GM21786 (cell line): ENCODE measurements around the gene ST3GAL6.

Experiments
- ATAC-seq: cut with Tn5 transposase; IDR thresholded peaks from one replicate; pipeline ENCODE4 v1.9.1; 2021; ENCODE audit not compliant: unreplicated experiment

The ST3GAL6 gene

DNA sequence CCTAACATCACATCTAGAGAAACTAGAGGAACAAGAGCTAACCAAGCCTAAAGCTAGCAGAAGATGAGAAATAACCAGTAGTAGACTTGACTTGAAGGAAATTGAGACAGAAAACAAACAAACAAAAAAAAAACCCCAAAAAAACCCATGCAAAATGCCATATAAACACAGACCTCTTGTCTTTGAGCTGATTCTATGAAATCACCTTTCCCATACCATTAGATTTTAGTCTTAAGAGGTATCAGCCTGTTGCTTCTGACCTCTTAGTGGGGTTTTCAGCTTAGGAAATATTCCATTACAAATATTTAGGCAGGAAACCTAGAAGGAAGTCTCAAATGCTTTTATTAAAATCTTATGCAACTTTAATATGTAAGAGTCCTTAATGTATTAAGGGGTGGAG is 23.9 kb upstream of the ST3GAL6 start:
- no peak for ATAC-seq

DNA sequence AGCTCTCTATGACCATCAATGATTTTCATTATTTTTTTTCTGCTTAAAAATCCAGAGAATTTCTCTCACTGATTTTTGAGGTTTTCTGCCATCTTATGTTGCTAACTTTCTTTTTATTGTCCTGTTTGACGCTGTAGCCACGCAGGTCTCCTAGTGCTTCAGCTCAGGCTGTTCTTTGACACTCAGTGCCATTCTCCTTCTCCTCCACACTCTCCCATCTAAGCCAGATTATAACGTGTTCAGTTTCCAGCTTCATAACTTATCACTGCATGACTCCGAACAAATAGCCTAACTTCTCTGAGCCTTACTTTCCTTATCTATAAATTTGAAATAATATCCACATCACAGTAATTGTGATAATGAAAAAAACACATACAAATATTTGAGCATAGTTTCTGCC is 22.8 kb upstream of the ST3GAL6 start:
- no peak for ATAC-seq

DNA sequence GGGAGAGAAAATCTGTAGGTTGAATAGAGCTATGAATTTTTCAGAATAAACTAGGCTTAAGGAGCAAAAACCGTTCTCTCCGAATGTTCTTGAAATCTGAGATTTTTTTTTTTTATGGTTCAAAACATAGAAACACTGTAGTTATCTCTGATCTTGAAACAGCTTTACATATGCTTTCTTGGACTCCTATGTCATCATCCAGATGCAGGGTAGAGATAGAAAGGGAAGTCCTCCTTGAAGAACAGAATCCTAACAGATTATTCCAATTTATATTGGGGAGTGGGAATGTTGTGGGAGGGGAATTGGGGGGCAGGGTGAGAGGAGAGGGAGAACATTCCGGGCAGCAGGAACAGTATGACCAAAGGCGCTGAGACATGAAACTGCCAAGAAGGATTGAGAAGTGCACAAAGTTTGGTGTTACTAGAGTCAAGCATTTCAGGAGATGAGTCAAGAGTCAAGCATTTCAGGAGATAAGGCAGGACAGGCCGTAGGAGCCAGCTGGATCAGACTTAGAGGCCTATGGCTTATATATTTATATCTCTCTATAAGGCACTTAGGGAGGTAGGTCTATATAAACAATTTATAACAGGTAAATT is 21.9 kb upstream of the ST3GAL6 start:
- no peak for ATAC-seq

DNA sequence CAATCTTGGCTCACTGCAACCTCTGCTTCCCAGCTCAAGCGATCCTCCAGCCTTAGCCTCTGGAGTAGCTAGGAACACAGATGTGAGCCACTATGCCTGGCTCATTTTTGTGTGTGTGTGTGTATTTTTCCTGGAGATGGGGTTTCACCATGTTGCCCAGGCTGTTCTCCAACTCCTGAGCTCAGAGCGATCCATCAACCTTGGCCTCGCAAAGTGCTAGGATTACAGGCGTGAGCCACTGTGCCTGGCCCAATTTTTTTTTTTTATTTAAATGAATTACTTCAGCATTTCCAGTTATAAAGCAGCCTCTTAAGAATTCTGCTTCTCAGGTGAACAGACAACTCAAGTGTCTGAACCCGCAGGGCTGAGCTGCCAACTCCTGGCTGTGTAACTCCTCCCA is 20.1 kb upstream of the ST3GAL6 start:
- ATAC-seq: no peak

DNA sequence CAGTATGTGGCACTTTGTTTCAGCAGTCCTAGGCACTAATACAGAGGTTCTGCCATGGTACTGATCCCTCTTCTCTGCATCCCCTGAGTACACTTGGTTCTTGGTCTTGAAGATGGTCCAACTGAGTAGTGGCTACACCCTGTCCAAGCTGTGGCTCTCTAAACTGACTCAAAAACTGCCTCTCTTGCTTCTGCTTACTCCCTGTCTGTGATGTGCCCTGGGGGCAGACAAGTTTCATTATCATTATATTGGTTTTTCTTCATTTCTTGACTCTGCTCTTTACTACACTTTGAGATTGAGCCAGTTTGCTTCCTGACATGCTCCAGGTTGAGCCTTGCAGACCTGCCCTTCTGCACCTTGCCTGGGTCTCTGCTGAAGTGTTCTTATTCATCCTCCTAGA is 18.9 kb upstream of the ST3GAL6 start:
- ATAC-seq: peak; percentile 57

DNA sequence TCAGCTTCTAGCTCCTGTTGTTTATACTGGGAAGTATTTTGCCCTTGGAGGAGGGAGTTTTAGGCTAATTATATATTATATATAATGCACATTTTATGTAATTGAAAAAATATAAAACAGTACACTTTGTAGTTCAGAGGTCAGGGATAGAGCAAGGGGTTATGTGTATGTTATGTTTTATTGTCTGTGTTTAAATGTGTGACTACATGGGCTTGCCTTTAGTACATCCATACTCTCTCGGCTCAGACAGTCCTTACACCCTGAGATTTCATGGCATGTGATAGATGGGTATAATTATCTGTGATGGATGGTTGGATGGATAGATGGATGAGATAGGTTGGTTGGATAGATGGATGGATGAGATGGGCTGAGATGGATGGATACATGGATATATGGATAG is 17.4 kb upstream of the ST3GAL6 start:
- ATAC-seq: no peak

DNA sequence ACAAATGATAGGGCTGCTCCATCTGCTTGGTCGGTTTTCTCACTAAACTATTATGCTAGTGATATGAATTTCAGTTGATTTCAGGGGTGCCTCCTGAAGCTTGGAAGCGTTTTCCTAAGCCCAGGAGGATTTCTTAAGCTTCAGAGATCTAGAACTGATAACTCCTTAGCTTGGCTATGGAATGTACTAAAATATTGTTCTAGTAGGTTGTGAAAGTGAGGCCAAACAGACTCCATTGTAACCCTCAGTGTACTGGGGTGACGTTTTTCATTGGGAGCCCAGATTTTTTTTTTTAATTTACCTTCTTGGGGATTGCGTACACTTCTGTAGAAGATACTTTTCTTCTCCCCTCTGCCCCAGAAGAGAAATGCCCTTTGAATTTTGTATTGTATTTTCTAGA is 17.0 kb upstream of the ST3GAL6 start:
- ATAC-seq: no peak

DNA sequence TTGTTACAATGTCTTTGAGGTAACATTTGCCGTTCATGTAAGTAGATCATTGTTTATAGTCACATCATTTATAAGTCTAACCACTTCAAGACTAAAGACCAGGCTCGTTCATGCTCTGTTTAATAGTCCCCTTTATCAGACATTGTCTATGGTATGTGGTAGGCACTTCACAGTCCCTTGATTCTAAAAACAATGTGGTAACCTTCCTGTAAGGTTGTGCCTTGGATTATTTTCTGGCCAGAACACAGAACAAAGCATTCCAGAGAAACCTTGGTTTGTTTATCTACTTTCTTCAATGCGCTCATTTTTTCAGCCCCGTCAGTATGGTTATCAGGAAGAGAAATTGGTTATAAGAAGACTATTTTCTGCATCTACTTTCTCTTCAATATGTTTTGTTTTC is 16.3 kb upstream of the ST3GAL6 start:
- ATAC-seq: no peak

DNA sequence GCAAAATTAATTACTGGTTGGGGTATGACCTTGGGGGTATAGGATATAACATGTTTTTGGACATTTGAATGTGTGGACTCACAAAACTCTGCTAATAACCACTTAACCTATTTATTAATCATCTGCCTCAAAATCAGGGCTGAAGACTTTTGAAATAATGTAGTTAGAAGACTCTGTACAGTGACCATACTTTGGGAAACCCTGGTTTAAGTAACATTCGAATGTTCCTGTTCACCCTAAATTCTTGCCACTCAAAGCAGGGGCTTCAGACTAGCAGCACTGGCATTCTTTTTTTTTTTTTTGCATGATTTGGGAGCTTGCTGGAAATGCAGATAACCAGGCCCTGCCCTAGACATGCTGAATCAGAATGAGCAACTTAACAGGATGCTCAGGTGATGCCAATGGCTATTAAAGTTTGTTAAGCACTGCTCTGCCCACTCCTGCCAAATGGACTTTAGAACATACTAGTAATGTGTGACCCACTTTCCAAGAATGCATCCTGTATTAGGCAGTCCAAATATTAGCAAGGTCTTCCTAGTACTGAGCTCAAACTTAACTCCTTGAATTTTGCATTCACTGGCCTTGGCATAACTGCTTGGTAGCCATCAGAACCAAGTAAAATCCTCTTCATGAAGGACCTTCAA is 12.7 kb upstream of the ST3GAL6 start:
- ATAC-seq: no peak

DNA sequence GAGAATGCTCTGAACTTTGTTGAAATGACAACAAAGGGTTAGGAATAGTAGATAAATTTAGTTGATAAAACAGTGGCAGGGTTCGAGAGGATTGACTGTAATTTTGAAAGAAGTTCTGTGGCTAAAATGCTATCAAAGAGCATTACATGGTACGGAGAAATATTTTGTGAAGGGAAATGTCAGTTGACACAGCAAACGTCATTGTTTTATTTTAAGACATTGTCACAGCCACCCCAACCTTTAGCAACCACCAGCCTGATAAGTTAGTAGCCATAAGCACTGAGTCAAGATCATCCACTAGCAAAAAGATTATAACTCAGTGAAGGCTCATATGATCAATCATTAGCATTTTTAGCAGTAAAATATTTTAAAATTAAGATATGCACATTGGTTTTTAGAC is 8.7 kb upstream of the ST3GAL6 start:
- no peak for ATAC-seq

DNA sequence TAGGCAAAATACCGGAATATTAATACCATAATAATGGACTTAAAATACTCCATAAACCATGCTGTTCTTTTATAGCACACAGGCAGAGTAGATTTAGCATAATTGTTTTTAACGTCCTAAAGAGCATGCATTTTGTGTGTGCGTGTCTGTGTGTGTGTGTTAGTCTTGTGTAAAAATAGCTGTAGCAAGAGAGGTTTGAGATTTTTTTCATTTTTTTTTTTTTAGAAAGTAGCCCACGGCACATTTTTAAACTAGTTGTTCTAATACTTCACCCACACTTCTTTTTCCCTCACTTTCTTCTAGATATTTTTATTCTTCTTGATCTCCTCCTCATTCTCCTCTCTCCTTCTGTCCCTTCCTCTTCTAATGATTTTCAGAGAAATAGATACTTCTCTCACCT is 7.5 kb upstream of the ST3GAL6 start:
- ATAC-seq: no peak

DNA sequence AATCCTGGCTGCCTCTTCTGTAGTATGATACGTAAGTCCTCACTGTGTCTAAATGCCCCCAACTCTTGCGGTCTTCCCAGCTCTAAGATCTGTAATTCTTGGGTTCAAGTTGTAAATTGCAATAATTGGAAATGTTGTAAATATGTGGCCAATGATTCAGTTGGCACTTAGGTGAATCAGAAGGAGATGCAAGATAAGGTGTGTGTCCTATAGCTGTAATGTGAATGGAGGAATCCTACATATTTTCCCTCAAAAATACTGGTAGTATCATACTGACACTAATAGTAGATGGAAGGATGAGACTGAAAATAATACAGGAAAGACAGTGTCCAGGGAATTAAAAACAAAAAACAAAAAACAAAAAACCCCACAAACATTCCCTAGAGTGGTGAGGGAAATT is 3.5 kb upstream of the ST3GAL6 start:
- ATAC-seq: no peak

DNA sequence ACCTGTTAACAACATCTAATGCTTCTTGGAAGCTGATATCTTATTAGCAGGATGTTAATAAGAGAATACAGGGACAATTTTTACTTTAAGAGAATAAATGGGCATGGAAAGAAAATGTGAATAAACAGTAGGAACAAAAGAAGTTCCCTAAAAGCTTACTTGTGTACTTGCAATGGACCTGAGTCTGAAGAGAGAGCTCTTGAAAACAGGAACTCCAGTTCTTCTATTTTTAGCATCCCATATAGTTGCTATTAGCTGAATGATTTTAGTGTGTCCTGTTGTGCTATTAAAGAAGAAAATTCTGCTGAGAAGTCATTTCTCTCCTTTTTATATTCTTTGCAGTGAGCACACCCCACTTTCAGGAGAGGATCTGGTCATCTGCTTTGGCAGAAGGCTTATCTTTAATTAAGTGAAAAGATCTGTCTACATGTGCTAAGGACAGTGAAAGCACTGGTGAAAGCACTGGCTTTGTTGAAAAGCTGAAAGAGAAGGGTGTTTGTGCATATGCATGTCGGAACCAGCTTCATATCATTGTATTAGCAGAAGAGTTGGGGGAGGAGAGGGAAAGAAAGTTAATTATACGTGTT is 1.4 kb upstream of the ST3GAL6 start:
- ATAC-seq: no peak

DNA sequence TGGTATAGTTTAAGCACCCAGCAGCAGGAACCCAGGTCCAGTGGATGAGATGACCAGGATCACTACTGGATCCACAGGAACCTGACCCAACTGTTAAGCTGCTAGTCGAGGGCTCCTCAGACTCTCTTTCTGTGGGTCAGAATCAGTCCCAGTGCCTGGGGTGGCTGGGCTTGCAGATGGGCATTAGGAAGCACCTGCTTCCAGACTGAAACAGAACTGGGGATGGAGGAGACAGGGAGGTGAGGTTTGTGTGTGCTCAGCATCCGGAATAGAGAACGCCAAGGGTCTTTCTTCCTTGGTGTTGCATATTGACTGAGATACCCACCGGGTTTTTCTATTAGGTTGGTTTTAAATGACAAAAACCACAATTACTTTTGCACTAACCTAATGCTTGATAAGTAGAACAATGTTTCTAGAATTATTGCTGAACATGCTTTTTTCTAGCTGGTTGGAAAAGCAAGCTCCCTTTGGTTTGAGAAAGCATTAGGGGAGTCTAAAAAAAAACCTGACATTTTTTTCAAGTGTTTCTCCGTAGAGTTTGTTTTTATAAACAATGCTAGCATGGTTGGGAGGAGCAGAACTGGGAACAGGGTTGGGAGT is 779 bp downstream of the ST3GAL6 start:
- ATAC-seq: no peak

DNA sequence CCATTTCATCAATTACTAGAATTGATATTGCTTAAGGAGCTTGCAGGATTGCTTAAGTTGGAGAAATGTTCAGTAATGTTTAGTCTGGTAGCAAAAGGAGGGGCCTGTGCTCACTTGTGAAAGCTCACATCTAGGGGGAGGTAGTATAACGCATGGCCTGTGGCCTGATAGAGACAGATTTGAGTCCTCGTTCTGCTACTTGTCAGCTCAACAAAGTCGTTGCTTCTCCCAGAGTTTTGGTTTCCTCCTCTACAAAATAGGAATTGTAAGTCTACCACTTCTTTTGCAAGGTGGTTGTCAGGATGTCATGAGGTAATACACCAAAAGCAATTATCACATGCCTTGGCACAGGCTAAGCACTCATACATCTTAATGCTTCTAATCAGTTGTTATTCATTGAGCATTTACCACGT is 1.3 kb downstream of the ST3GAL6 start:
- ATAC-seq: no peak

DNA sequence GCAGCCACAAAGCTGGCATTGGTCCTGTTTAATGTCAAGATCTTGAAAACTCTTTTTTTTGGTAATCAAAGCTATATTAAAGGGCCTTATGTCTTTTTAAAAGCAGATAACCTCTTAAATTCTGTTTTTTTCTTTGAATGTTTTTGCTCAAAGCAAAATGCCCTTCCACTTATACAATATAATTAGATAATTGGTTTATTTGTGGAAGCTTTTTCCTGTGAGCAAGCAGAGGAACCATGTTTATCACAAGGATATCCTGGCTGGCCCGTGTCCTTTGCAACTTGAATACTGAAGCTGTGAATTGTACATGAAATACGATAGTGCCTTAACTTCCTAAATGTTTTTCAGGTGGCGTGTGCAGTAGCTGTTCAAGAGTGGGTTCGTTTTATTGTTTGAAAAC is 2.6 kb downstream of the ST3GAL6 start:
- ATAC-seq: no peak

DNA sequence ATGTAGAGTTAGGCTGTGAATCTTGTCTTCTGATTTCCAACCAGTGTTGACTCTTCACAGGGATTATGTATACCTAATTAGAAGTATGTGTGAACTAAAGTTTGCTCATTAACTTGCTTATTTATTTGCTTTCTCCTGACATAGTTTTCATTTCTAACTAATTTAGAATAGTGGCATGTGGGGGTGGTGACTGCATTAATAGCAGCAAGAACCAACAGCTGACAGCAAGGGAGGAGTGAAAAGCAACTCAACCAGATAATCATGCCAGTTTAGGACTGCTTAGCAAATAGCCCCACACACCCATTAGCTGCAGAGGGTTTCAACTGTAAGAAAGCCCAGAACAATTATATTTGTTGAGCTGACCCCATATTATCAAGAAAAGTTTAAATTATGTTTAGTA is 3.8 kb downstream of the ST3GAL6 start:
- ATAC-seq: no peak

DNA sequence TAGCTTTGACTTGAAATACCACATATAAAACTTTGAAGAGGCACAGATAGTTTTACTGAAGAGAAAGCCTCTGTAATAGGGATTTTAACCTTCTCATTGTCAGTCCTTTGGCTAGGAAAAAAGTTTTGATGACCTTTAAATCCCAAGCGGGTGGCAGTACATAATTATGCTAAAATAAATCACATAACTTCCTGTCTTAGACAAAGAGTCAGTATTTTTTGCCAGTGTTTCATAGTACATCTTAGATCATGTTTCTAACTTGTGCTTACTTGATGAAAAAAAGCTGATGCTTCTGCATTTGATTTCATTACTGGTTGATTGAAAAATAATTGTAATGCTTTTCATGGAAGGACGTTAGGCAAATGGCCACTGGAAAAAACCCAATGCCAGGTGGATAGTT is 5.8 kb downstream of the ST3GAL6 start:
- no peak for ATAC-seq

DNA sequence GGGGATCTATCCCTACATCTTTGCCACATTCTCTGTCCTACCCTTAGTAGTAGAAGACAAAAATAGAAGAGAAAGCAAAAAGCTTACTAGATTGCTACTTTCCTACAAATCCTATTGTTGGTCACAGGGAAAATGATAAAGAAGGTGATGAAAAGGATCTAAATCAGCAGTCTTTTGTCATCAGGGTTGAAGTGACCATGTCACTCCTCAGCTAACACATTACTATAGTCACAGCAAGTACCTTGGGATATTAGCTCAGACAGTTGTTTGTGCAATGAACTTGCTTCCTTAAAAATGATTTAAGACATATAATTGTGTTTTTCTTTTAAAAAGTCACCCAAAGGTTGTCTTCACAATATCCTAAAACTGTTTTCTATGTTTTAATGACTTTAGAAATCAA is 6.3 kb downstream of the ST3GAL6 start:
- no peak for ATAC-seq

DNA sequence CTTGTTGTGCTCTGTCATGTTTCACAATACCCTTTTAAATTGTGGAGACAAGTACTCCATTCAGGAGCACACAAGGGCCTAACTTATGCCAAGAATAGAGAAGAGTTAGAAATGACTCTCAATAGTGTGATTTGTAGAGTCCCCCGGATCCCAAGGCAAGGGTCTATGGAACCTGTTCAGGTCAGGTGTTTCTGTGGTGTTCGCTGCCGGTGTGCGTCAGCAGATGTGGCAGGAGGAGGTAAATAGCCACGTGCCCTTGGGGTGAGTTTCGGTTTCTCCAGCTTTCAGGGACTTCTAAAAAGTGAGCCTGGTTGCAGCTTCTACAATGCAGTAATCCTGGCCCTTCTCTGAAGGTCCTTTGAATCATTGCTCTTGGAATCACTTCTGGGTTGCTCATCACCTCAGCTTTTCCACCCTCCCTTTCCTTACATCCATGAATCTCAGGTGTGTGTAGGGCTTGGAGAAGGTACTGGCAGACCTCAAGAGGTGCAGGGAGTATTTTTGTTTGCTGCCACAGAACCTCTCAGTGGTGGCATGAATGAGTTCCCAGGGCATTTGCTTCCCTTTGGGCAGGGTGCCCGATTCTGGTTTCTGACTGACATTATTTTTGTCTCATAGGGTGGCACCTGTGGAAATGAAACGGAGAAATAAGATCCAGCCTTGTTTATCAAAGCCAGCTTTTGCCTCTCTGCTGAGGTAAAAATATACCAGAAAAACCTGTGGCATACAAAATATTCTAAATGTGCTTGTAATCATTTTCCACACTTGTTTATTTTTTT is 7.3 kb downstream of the ST3GAL6 start:
- ATAC-seq: peak; percentile 48

DNA sequence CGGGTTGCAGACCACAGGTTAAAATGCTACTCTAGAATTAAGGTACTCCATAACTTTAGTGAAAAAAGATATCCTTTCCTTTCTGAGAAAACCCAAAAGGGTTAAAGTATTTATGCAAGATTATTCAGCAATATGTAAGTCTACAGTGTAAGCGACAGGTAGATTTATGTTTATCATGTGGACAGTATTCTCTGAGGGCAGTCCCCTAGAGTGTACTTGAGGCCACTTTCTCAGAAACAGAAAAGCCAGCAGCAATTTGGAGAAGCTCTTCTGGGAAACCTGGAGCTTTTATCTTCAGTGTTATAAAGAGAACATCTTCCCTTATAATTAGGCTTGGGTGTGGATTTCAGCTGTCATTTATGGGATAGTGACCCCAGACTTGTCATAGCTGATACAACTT is 8.9 kb downstream of the ST3GAL6 start:
- no peak for ATAC-seq
